Fibroblast of lung (primary cell): Measurements from ENCODE around the gene AXIN2. TPM values are rescaled to one million over a fixed set of nuclear protein-coding genes. Genes with fewer than 3 reads are reported as not detected.

Experiments used
- DNase-seq, 2 donors: peaks; one replicate each; pipeline versions ENCODE4 v3.0.0 to v3.0.0-alpha.2; 2010; ENCODE audit warnings: low read depth in 2 of 2
- H2AFZ ChIP-seq: 2 replicates; pipeline ENCODE4 v1.5.1; 2012; ENCODE audit warnings: low read length, control low read depth, inconsistent platforms
- H3K27ac ChIP-seq: 2 replicates; pipeline ENCODE4 v1.5.1; 2011; ENCODE audit warnings: low read length, control low read depth; ENCODE audit not compliant: insufficient read depth
- H3K27me3 ChIP-seq: 2 replicates; pipeline ENCODE4 v1.5.1; 2011; ENCODE audit warnings: mild to moderate bottlenecking, low read length; ENCODE audit not compliant: control insufficient read depth, insufficient read depth
- H3K36me3 ChIP-seq: 2 replicates; pipeline ENCODE4 v1.5.1; 2011; ENCODE audit warnings: low read length; ENCODE audit not compliant: control insufficient read depth, insufficient read depth
- H3K4me1 ChIP-seq: 2 replicates; pipeline ENCODE4 v1.5.1; 2011; ENCODE audit warnings: low read length; ENCODE audit not compliant: control insufficient read depth, insufficient read depth; ENCODE audit errors: extremely low read depth
- H3K4me2 ChIP-seq: 2 replicates; pipeline ENCODE4 v1.5.1; 2011; ENCODE audit warnings: low read length, control low read depth; ENCODE audit not compliant: insufficient read depth; ENCODE audit errors: extremely low read depth
- H3K4me3 ChIP-seq, 4 experiments: fragments of 200-600 bp in 1 of 4; sonication (generic) in 1 of 4; replicated peaks in 1 of 4; 2 replicates each; pipeline ENCODE4 v1.5.1; 2011 to 2016; ENCODE audit warnings: low read length in 4 of 4, low read depth in 3 of 4, mild to moderate bottlenecking in 3 of 4, control low read depth in 2 of 4, inconsistent platforms in 1 of 4, mixed read lengths in 1 of 4; ENCODE audit not compliant: insufficient read depth in 1 of 4; ENCODE audit errors: control extremely low read depth in 1 of 4
- H3K79me2 ChIP-seq: 2 replicates; pipeline ENCODE4 v1.5.1; 2012; ENCODE audit warnings: mild to moderate bottlenecking, low read length, inconsistent platforms; ENCODE audit not compliant: control insufficient read depth, insufficient read depth
- H3K9ac ChIP-seq: 2 replicates; pipeline ENCODE4 v1.5.1; 2011; ENCODE audit warnings: mild to moderate bottlenecking, low read length, control low read depth; ENCODE audit not compliant: insufficient read depth
- H3K9me3 ChIP-seq: 2 replicates; pipeline ENCODE4 v1.5.1; 2012; ENCODE audit warnings: low read depth, low read length; ENCODE audit not compliant: control insufficient read depth, insufficient read depth
- H4K20me1 ChIP-seq: 2 replicates; pipeline ENCODE4 v1.5.1; 2011; ENCODE audit warnings: low read length; ENCODE audit not compliant: control insufficient read depth, insufficient read depth; ENCODE audit errors: extremely low read depth
- CTCF ChIP-seq, 2 donors: IDR thresholded peaks in 1 of 2; conservative IDR thresholded peaks in 1 of 2; 1 replicate in 1 of 2; 2 replicates in 1 of 2; pipeline ENCODE4 v1.5.1; 2011 to 2012; ENCODE audit warnings: low read length in 2 of 2, control low read depth in 1 of 2, inconsistent platforms in 1 of 2, low read depth in 1 of 2, mild to moderate bottlenecking in 1 of 2
- EZH2 ChIP-seq: IDR thresholded peaks from 2 replicates; pipeline ENCODE4 v1.5.1; 2012; ENCODE audit warnings: low read length, control low read depth, mild to moderate bottlenecking; ENCODE audit errors: missing control alignments
- polyA plus RNA-seq, 2 donors: library from polyadenylated mRNA; depleted of rRNA in 1 of 2; stranded (reverse) in 1 of 2; unstranded in 1 of 2; fragments of >200 nt; gene quantifications; 2 replicates each; pipeline ENCODE4 v1.2.1, GENCODE V29; 2011 to 2012; ENCODE audit warnings: missing spikeins in 1 of 2
- total RNA-seq: library from RNA; depleted of rRNA; stranded (reverse); fragments of >200 nt; gene quantifications from 2 replicates; pipeline ENCODE4 v1.2.1, GENCODE V29; 2014

AXIN2 gene
- total and polyA plus RNA-seq, 2 donors (not counting 1 experiment from before 2014, with no cell fraction given), result 1.8 to 2.0 TPM

GRCh38 chr17:65537343-65537844 lies 24.1 kb downstream of the AXIN2 start:
- peaks cover 3% of the 10 kb centered on the region for H3K4me1 ChIP-seq
- H3K9ac ChIP-seq, result no peak overlapping the region
- H3K4me2 ChIP-seq, result no peak overlapping the region
- no peaks in the 10 kb centered on the region for H3K79me2 ChIP-seq
- no peak for DNase-seq
- H3K36me3 ChIP-seq, result no peaks in the 10 kb centered on the region
- H3K4me3 ChIP-seq, result no peak overlapping the region
- H2AFZ ChIP-seq, result no peak overlapping the region
- no peak for TF ChIP-seq EZH2
- TF ChIP-seq CTCF (conservative IDR thresholded peaks at IDR 0.05 in 1 of 2, IDR thresholded peaks at IDR 0.05 in 1 of 2; ENCODE audit: low read depth in 1 of 2, low read length in 2 of 2), result no peak
- H3K9me3 ChIP-seq, result no peaks in the 10 kb centered on the region
- H3K27me3 ChIP-seq, result no peaks in the 10 kb centered on the region
- no peaks in the 10 kb centered on the region for H4K20me1 ChIP-seq
- H3K27ac ChIP-seq, result no peak overlapping the region

GRCh38 chr17:65536573-65537342 lies 24.7 kb downstream of the AXIN2 start:
- peak; percentile 40 to 48 for DNase-seq
- Histone ChIP-seq H3K79me2 (no peaks in the 10 kb centered on the region), H3K4me1 (peaks cover 9% of the 10 kb centered on the region), H2AFZ (no peak overlapping the region), H3K36me3 (no peaks in the 10 kb centered on the region), H3K27ac (no peak overlapping the region), H3K4me3 (no peak overlapping the region), H3K4me2 (peak overlapping the region; percentile 42), H3K9me3 (no peaks in the 10 kb centered on the region), H3K9ac (no peak overlapping the region), H4K20me1 (no peaks in the 10 kb centered on the region), H3K27me3 (no peaks in the 10 kb centered on the region)
- no peak for TF ChIP-seq CTCF (conservative IDR thresholded peaks at IDR 0.05 in 1 of 2, IDR thresholded peaks at IDR 0.05 in 1 of 2; ENCODE audit: low read depth in 1 of 2, low read length in 2 of 2)
- no peak for TF ChIP-seq EZH2

GRCh38 chr17:65535777-65536572 lies 25.5 kb downstream of the AXIN2 start:
- Histone ChIP-seq H3K4me1 (peaks cover 15% of the 10 kb centered on the region), H3K36me3 (no peaks in the 10 kb centered on the region), H4K20me1 (no peaks in the 10 kb centered on the region), H3K27me3 (no peaks in the 10 kb centered on the region), H3K9ac (no peak overlapping the region), H3K4me2 (no peak overlapping the region), H3K27ac (peak overlapping the region; percentile 27), H3K9me3 (no peaks in the 10 kb centered on the region), H3K4me3 (no peak overlapping the region), H2AFZ (no peak overlapping the region), H3K79me2 (no peaks in the 10 kb centered on the region)
- DNase-seq, result no peak
- no peak for TF ChIP-seq EZH2
